Neural crest cell (in vitro differentiated cells): ENCODE measurements around the gene CD52. TPM values are rescaled to one million over a fixed set of nuclear protein-coding genes. Genes with fewer than 3 reads are reported as not detected.

Experiments
- DNase-seq: peaks from one replicate; pipeline ENCODE4 v3.0.0; 2021; ENCODE audit warnings: low read depth, mixed read lengths, low spot score
- H3K27ac Mint-ChIP-seq: one replicate; pipeline ENCODE4 v1.8.0; 2021; ENCODE audit warnings: mild to moderate bottlenecking, mixed read lengths; ENCODE audit not compliant: unreplicated experiment
- H3K27me3 Mint-ChIP-seq: 2 replicates; pipeline ENCODE4 v1.8.0; 2021; ENCODE audit warnings: low read depth, mild to moderate bottlenecking, mixed read lengths
- H3K36me3 Mint-ChIP-seq: 2 replicates; pipeline ENCODE4 v1.8.0; 2021; ENCODE audit warnings: low read depth, mild to moderate bottlenecking, mixed read lengths
- H3K4me1 Mint-ChIP-seq: 2 replicates; pipeline ENCODE4 v1.8.0; 2021; ENCODE audit warnings: mixed read lengths
- H3K4me3 Mint-ChIP-seq: one replicate; pipeline ENCODE4 v1.8.0; 2021; ENCODE audit warnings: mild to moderate bottlenecking, mixed read lengths
- H3K9me3 Mint-ChIP-seq: 2 replicates; pipeline ENCODE4 v1.8.0; 2021; ENCODE audit warnings: mixed read lengths
- CTCF ChIP-seq: fragments of 200-600 bp; sonication (generic); conservative IDR thresholded peaks from 2 replicates; pipeline ENCODE4 v1.5.0; 2021; ENCODE audit warnings: antibody characterized with exemption, mild to moderate bottlenecking
- total RNA-seq: library from RNA; stranded (reverse); gene quantifications from 2 replicates; pipeline ENCODE4 v1.2.1, GENCODE V29; 2021

The CD52 gene
- total RNA-seq, 1 donor from 2014 or later = not detected

- TF ChIP-seq CTCF = no peak
- Mint-ChIP-seq H3K4me1 (peaks cover 39% of the 10 kb centered on the region), H3K27ac (peak overlapping the region; percentile 13)
Measured at GRCh38 chr1:26349188-26349876, 31.6 kb downstream of the CD52 start.

GRCh38 chr1:26349877-26350244 lies 32.1 kb downstream of the CD52 start:
- peak overlapping the region; percentile 31 for H3K4me3 Mint-ChIP-seq
- H3K4me1 Mint-ChIP-seq = peaks cover 39% of the 10 kb centered on the region
- H3K27me3 Mint-ChIP-seq = no peaks in the 10 kb centered on the region
- H3K36me3 Mint-ChIP-seq = no peaks in the 10 kb centered on the region
- DNase-seq = no peak
- H3K9me3 Mint-ChIP-seq = no peaks in the 10 kb centered on the region
- TF ChIP-seq CTCF = no peak
- no peak overlapping the region for H3K27ac Mint-ChIP-seq

More at GRCh38 chr1:26349188-26349876, 31.6 kb downstream of the CD52 start:
- no peaks in the 10 kb centered on the region for H3K9me3 Mint-ChIP-seq
- no peaks in the 10 kb centered on the region for H3K36me3 Mint-ChIP-seq
- no peak for DNase-seq
- no peaks in the 10 kb centered on the region for H3K27me3 Mint-ChIP-seq
- no peak overlapping the region for H3K4me3 Mint-ChIP-seq

GRCh38 chr1:26350343-26350700 lies 32.6 kb downstream of the CD52 start:
- Mint-ChIP-seq H3K36me3 (no peaks in the 10 kb centered on the region), H3K9me3 (no peaks in the 10 kb centered on the region), H3K27ac (no peak overlapping the region), H3K4me3 (peak overlapping the region; percentile 31), H3K27me3 (no peaks in the 10 kb centered on the region), H3K4me1 (peaks cover 39% of the 10 kb centered on the region)
- DNase-seq = no peak
- no peak for TF ChIP-seq CTCF

GRCh38 chr1:26350701-26351589 lies 33.2 kb downstream of the CD52 start:
- Mint-ChIP-seq H3K27me3 (no peaks in the 10 kb centered on the region), H3K27ac (peak overlapping the region; percentile 24), H3K9me3 (no peaks in the 10 kb centered on the region), H3K4me1 (peaks cover 45% of the 10 kb centered on the region), H3K36me3 (no peaks in the 10 kb centered on the region), H3K4me3 (peak overlapping the region; percentile 27)
- no peak for TF ChIP-seq CTCF
- DNase-seq = peak; percentile 32

GRCh38 chr1:26351590-26352337 lies 34.0 kb downstream of the CD52 start:
- DNase-seq = no peak
- H3K36me3 Mint-ChIP-seq = no peaks in the 10 kb centered on the region
- no peak for TF ChIP-seq CTCF
- H3K4me3 Mint-ChIP-seq = peak overlapping the region; percentile 7
- H3K4me1 Mint-ChIP-seq = peaks cover 46% of the 10 kb centered on the region
- no peaks in the 10 kb centered on the region for H3K27me3 Mint-ChIP-seq
- no peaks in the 10 kb centered on the region for H3K9me3 Mint-ChIP-seq
- H3K27ac Mint-ChIP-seq = peak overlapping the region; percentile 70
